HPDE6-E6E7 (cell line): Measurements from ENCODE around the gene LMAN1L.
"Not testable (repeated sequence)": the region's sequence is repeated elsewhere in the genome, so short reads cannot be mapped to it uniquely, and the experiment has no call there.

Source experiments
- DNase-seq: peaks from one replicate; pipeline ENCODE4 v3.0.0; 2011; ENCODE audit warnings: missing footprints; ENCODE audit errors: extremely low spot score

Gene LMAN1L

GRCh38 chr15:74782259-74783071 lies 30.2 kb upstream of the LMAN1L start:
- DNase-seq, result no peak

GRCh38 chr15:74783072-74783807 lies 29.4 kb upstream of the LMAN1L start:
- DNase-seq, result no peak

DNA sequence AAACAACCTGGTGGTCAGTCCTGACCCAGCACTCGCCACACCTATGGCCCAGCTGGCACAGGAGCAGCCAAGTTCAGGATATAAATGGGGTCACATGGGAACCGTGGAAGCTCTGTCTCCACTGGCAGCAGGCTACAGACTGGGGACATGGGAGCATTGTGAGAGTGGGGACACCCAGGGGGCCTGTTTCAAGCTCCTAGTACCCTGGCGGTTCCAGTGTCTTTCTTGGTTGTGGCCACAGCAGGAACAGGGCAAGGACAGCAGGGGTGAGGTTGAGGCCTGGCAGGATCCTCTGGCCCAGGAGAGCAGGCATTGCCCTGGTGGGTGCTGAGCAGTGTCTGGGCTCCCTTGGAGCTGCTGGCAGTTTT lies 28.8 kb upstream of the LMAN1L start:
- no peak for DNase-seq

GRCh38 chr15:74784426-74785193 lies 28.0 kb upstream of the LMAN1L start:
- no peak for DNase-seq

- no peak for DNase-seq
Measured at GRCh38 chr15:74785194-74786032, 27.2 kb upstream of the LMAN1L start.

GRCh38 chr15:74786081-74786480 lies 26.6 kb upstream of the LMAN1L start:
- DNase-seq, result not testable (repeated sequence)

DNA sequence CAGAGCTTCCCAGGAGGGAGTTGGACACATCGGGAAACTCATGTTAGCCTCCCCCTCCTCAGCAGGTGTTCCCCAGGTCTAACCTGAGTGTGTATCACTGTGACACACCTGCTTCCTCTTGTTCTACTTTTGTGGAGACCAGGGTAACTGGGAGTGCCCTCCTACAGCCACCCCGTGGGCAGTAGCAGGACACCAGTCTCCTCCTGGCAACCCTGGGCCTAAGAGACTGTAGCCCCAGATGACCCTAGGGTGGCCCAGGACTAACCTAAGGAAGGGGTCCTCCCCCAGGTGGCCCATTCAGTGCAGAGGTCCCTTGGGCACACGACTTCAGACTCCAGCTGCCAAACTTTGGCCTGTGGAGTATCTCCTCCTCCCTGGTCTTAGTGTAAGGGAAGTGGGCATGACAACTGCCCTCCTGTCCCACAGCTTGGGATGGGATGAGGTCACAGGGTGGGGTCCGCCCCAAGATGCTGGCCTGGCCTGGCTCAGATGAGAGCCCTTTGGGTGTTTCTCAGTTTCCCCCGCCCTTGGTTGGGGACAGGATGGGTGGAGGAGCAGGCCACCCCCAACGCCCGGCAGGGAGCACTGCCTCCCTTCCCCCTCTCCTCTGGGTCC lies 26.0 kb upstream of the LMAN1L start:
- DNase-seq, result no peak

DNA sequence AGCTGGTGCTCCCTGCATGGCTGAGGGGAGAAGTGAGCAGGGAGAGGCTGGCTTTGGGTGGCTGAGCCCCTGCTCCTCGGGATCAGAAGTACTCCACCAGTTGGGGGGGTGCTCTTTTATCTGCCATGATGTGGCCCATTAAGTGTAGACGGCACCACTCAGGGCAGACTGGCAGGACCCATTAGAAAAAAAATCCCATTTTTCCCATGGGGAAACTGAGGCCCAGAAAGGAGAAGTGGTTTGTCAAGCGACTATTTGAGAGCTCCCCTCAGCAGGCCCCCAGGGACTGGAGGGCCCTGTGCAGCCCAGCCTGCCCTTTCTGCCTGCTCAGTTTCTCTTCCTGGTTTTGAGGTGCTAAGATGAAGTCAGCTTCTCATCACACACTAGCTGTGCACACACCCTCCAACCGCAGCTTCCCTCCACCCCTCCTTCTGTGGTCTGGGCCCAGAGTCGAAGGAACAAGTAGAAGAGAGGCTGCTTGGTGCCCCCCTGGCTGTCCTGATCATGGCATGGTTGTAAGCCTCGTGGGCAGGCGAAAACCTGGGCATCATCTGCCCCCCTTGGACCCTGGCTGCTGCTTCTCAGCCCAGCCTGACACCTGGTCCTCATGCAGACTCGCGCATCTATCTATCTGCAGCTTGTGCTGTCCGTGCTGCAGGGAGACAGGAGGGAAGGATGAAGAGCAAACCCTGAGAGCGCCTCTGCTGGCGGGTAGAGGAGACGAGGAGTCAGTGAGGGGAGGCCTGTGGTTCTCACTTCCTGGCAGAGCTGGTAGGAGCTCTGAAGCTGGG lies 25.2 kb upstream of the LMAN1L start:
- DNase-seq, result no peak

DNA sequence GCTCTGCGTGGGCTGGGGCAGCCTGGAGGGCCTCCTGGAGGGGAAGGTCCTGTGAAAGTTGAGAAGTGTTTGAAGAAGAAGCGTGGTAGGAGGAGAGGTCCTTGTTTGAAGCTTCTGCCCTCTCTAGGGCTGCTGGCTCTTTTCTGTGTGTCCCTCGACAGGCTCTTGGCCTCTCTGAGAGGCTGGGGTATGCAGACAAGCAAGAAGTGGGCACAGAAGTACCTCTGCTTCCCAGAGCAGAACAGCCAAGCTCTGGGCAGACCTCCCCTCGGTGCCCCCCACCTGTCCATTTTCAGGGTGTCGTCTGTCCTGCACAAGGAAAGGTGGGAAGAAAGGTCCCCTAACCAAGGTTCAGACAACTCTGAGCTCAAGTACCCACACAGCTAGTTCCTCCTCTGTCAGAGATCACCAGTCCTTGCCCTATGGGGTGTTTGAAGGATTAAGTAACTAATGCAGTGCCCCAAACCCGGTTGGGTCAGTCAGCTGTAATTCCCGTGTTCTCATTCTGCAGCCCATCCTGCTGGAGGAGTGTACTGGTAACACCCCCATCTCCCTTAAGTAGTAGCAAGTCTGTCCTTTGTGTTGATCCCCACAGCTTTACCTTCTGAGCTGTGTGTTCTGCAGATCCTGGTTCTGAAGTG lies 24.5 kb upstream of the LMAN1L start:
- DNase-seq, result no peak

- DNase-seq, result no peak
Measured at GRCh38 chr15:74788683-74789151, 23.9 kb upstream of the LMAN1L start.

GRCh38 chr15:74789171-74789631 lies 23.4 kb upstream of the LMAN1L start:
- no peak for DNase-seq

- DNase-seq, result no peak
Measured at GRCh38 chr15:74789741-74790079, 22.9 kb upstream of the LMAN1L start.

- no peak for DNase-seq
Measured at GRCh38 chr15:74790080-74790916, 22.3 kb upstream of the LMAN1L start.

DNA sequence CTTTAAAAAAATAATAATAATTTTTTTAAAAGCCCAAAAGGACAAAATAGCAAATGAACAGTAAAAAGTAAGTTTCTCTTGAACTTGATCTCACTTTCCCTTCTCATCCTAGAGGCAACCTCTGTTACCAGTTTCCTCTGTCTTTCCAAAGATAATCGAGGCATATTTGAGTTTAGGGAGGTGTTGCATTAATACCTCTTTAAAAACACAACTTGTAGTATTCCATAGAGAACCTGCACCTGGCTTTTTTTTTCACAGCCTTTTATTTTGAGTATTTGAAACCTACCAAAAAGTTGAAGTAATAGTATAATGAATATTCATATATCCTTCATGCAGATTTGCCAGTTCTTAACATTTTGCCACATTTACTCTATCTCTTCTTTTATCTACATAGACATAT lies 21.6 kb upstream of the LMAN1L start:
- no peak for DNase-seq

DNA sequence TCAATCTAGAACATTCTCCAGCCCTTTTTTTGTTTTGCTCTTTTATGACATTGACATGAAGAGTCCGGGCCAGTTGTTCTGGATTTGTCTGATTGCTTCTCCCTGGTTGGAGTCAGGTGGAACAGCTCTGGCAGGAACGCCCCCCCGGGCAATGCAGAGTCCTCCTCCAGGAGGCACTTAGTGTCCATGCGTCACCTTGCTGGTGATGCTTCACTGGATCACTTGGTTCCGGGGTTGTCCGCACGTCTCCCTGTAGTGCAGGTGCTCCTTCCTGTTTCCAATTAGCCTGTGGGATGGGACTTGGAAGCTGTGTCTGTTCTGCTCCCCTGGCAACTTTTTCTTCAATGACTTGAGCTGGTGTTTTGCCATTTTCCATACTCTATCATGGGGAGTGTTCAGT lies 21.0 kb upstream of the LMAN1L start:
- DNase-seq, result no peak

- no peak for DNase-seq
Measured at GRCh38 chr15:74792227-74793016, 20.2 kb upstream of the LMAN1L start.

GRCh38 chr15:74793135-74794028 lies 19.3 kb upstream of the LMAN1L start:
- DNase-seq, result no peak
